OCI-LY7 (cell line): Measurements from ENCODE around the gene EML2. TPM values are rescaled to one million over a fixed set of nuclear protein-coding genes. Genes with fewer than 3 reads are reported as not detected.

ENCODE experiments used
- BruUV-seq: library from RNA; stranded (reverse); fragments of 400-500 nt; replicated peaks from 2 replicates; lab custom pipeline; 2021; lab: Mats Ljungman, UMichigan
- CTCF ChIA-PET: fragments of 300-600 bp; sonication (Branson Sonifier 250); formaldehyde crosslinking; loops from one replicate; lab custom pipeline; 2022; ENCODE audit warnings: antibody characterized with exemption; ENCODE audit not compliant: unreplicated experiment; lab: Charles Lee
- POLR2A ChIA-PET: fragments of 300-600 bp; sonication (Branson Sonifier 250); formaldehyde crosslinking; loops from one replicate; lab custom pipeline; 2022; ENCODE audit warnings: antibody characterized with exemption; lab: Charles Lee
- DNase-seq: peaks from one replicate; pipeline ENCODE4 v3.0.0-alpha.2; 2015; ENCODE audit warnings: low spot score
- H2AFZ ChIP-seq: fragments of 200-600 bp; sonication (generic), shearing (Covaris generic); 2 replicates; pipeline ENCODE4 v1.6.1; 2014; ENCODE audit warnings: mild to moderate bottlenecking, antibody characterized with exemption, low read length, moderate library complexity
- H3K27ac ChIP-seq: fragments of 200-600 bp; sonication (generic); 2 replicates; pipeline ENCODE4 v1.5.1; 2014; ENCODE audit warnings: mixed run types, low read depth, mild to moderate bottlenecking, moderate library complexity, low read length, inconsistent platforms; ENCODE audit not compliant: poor library complexity, severe bottlenecking
- H3K36me3 ChIP-seq: fragments of 200-600 bp; sonication (generic); 2 replicates; pipeline ENCODE4 v1.6.1; 2014; ENCODE audit warnings: mild to moderate bottlenecking, antibody characterized with exemption, low read length, moderate library complexity, mixed read lengths; ENCODE audit not compliant: insufficient read depth
- H3K4me1 ChIP-seq: fragments of 200-600 bp; sonication (generic); 2 replicates; pipeline ENCODE4 v1.5.1; 2014; ENCODE audit warnings: mild to moderate bottlenecking, low read length; ENCODE audit not compliant: insufficient read depth, poor library complexity, severe bottlenecking
- H3K4me2 ChIP-seq: fragments of 200-600 bp; sonication (generic); 2 replicates; pipeline ENCODE4 v1.6.1; 2014; ENCODE audit warnings: mild to moderate bottlenecking, low read length
- H3K4me3 ChIP-seq: fragments of 200-600 bp; sonication (generic); 2 replicates; pipeline ENCODE4 v1.5.1; 2014; ENCODE audit warnings: mild to moderate bottlenecking, low read depth, low read length; ENCODE audit not compliant: poor library complexity, severe bottlenecking
- H3K79me2 ChIP-seq: fragments of 200-600 bp; sonication (generic); 2 replicates; pipeline ENCODE4 v1.6.1; 2016; ENCODE audit warnings: low read depth, mild to moderate bottlenecking, low read length, moderate library complexity, mixed read lengths; ENCODE audit not compliant: insufficient read depth
- H3K9me2 ChIP-seq: fragments of 200-600 bp; sonication (generic); 2 replicates; pipeline ENCODE4 v1.6.1; 2016; ENCODE audit warnings: mild to moderate bottlenecking, low read length, mixed read lengths; ENCODE audit not compliant: insufficient read depth
- H3K9me3 ChIP-seq: fragments of 200-600 bp; sonication (generic); 2 replicates; pipeline ENCODE4 v1.6.1; 2014; ENCODE audit warnings: mild to moderate bottlenecking, mixed run types, low read length, mixed read lengths
- H4K20me1 ChIP-seq: fragments of 200-600 bp; sonication (generic); 2 replicates; pipeline ENCODE4 v1.6.1; 2014; ENCODE audit warnings: mild to moderate bottlenecking, antibody characterized with exemption, low read length, moderate library complexity, mixed read lengths; ENCODE audit not compliant: insufficient read depth
- CTCF ChIP-seq: fragments of 200-600 bp; sonication (generic); conservative IDR thresholded peaks from 2 replicates; pipeline ENCODE4 v1.5.1; 2014; ENCODE audit warnings: mild to moderate bottlenecking, antibody characterized with exemption, low read length, moderate library complexity, mixed read lengths
- EZH2phosphoT487 ChIP-seq: fragments of 200-600 bp; sonication (generic); IDR thresholded peaks from 2 replicates; pipeline ENCODE4 v1.6.1; 2018; ENCODE audit warnings: low read depth, borderline replicate concordance, mild to moderate bottlenecking, mixed run types, antibody characterized with exemption, low read length, moderate library complexity, mixed read lengths
- intact Hi-C: fragments of 100-400 bp; cut with micrococcal nuclease; formaldehyde crosslinking; loops from one replicate; pipeline ENCODE4 v1.10.0; 2022; ENCODE audit not compliant: unreplicated experiment
- total RNA-seq, 2 experiments: library from RNA; depleted of rRNA in 1 of 2; stranded (reverse); fragments of >200 nt in 1 of 2; shearing (Covaris generic) in 1 of 2; gene quantifications; 2 replicates each; pipeline ENCODE4 v1.2.3, GENCODE V29; 2014 to 2022

Gene EML2
- total RNA-seq, 2 experiments from 2014 or later, result 26.1 to 47.5 TPM

DNA sequence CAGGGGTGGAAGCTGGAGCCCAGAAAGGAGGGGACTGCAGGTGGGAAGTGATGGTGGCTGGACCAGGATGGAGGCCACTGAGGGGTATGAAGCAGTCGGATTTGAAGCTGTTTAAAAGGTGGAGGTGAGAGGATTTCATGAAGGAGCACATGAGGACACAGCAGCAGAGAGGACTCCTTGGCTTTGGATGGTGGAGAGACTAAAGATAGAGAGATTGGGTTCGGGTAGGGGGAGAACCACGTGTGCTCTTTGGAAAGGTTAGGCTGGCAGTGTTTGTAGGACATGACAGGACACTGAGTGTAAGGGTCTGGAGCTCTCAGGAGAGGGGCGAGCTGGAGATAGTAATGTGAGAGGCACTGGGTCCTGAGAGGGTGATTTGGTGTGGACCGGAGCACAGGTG lies 43.7 kb upstream of the EML2 start:
- H3K4me2 ChIP-seq, result no peak overlapping the region
- no TSS peak for BruUV-seq
- peaks cover 47% of the 10 kb centered on the region for H3K36me3 ChIP-seq
- no peak overlapping the region for H3K4me3 ChIP-seq
- no peak for TF ChIP-seq CTCF
- TF ChIP-seq EZH2phosphoT487, result no peak
- intact Hi-C loops, result no loop called here
- POLR2A ChIA-PET, result no interaction called here
- no peaks in the 10 kb centered on the region for H3K9me3 ChIP-seq
- no peaks in the 10 kb centered on the region for H4K20me1 ChIP-seq
- H3K4me1 ChIP-seq, result peaks cover 7% of the 10 kb centered on the region
- no peaks in the 10 kb centered on the region for H3K79me2 ChIP-seq
- no peaks in the 10 kb centered on the region for H3K9me2 ChIP-seq
- CTCF ChIA-PET, result no interaction called here
- no peak overlapping the region for H3K27ac ChIP-seq
- DNase-seq, result no peak
- H2AFZ ChIP-seq, result no peak overlapping the region

- no peaks in the 10 kb centered on the region for H3K9me3 ChIP-seq
- H3K4me2 ChIP-seq, result peak overlapping the region; percentile 52; the same call in 1 of the 2 replicates
- DNase-seq, result no peak
- H3K36me3 ChIP-seq, result peaks cover 39% of the 10 kb centered on the region
- H3K4me3 ChIP-seq, result peak overlapping the region; percentile 44
- ChIA-PET CTCF (no interaction called here), POLR2A (no interaction called here)
- no peaks in the 10 kb centered on the region for H3K79me2 ChIP-seq
- H3K4me1 ChIP-seq, result peaks cover 12% of the 10 kb centered on the region
- no TSS peak for BruUV-seq
- H3K27ac ChIP-seq, result no peak overlapping the region
- intact Hi-C loops, result no loop called here
- H3K9me2 ChIP-seq, result no peaks in the 10 kb centered on the region
- H2AFZ ChIP-seq, result no peak overlapping the region
- TF ChIP-seq CTCF (no peak), EZH2phosphoT487 (no peak)
- H4K20me1 ChIP-seq, result no peaks in the 10 kb centered on the region
Measured at GRCh38 chr19:45682117-45682516, 42.9 kb upstream of the EML2 start.

DNA sequence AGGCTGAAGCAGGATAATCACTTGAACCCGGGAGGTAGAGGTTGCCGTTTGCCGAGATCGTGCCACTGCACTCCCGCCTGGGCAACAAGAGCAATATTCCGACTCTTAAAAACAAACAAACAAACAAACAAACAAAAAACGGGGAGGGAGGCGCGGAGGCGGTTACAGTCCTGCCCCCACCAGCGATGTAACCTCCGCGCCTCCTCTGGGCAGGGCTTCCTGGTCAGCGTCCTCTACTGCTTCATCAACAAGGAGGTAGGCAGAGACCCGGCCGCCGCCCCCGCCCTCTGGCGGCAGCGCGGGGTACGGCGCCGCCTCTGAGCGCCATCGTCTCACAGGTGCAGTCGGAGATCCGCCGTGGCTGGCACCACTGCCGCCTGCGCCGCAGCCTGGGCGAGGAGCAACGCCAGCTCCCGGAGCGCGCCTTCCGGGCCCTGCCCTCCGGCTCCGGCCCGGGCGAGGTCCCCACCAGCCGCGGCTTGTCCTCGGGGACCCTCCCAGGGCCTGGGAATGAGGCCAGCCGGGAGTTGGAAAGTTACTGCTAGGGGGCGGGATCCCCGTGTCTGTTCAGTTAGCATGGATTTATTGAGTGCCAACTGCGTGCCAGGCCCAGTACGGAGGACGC lies 42.3 kb upstream of the EML2 start:
- DNase-seq, result peak; percentile 82
- ChIA-PET POLR2A (interaction anchor here (0.8 kb wide), 1 partner anchor 14 kb away, joined by 4 read pairs; the partner anchor contains the start of gene GIPR), CTCF (interaction anchor here (1.1 kb wide), 1 partner anchor 88 kb away, joined by 3 read pairs; the partner anchor contains the start of gene SIX5)
- H3K9me3 ChIP-seq, result no peaks in the 10 kb centered on the region
- peak overlapping the region; percentile 52 for H3K4me2 ChIP-seq
- peaks cover 18% of the 10 kb centered on the region for H3K4me1 ChIP-seq
- intact Hi-C loops, result no loop called here
- peak; percentile 87 for TF ChIP-seq CTCF
- no peak for TF ChIP-seq EZH2phosphoT487
- peak overlapping the region; percentile 44 for H3K4me3 ChIP-seq
- BruUV-seq, result no TSS peak
- H3K79me2 ChIP-seq, result no peaks in the 10 kb centered on the region
- H3K9me2 ChIP-seq, result no peaks in the 10 kb centered on the region
- peaks cover 34% of the 10 kb centered on the region for H3K36me3 ChIP-seq
- H3K27ac ChIP-seq, result no peak overlapping the region
- peak overlapping the region; percentile 66; the same call in 1 of the 2 replicates for H2AFZ ChIP-seq
- no peaks in the 10 kb centered on the region for H4K20me1 ChIP-seq
